ENCODE measurements around the gene SLC12A8. TPM values are rescaled to one million over a fixed set of nuclear protein-coding genes. Genes with fewer than 3 reads are reported as not detected.

The SLC12A8 gene
- total RNA-seq, 1 donor from 2014 or later, result 2.2 TPM

GRCh38 chr3:125145751-125146475 is 66.6 kb downstream of the SLC12A8 start:
- Histone ChIP-seq H3K4me3 (no peak overlapping the region), H2AFZ (replicated peaks) (no peak overlapping the region), H3F3A (ENCODE audit: low read depth) (peaks cover 31% of the 10 kb centered on the region), H3K27ac (no peak overlapping the region), H3K4me2 (no peak overlapping the region), H3K79me2 (ENCODE audit: low read depth) (no peaks in the 10 kb centered on the region), H3K27me3 (peaks cover 22% of the 10 kb centered on the region), H3K9me3 (ENCODE audit: low read depth) (no peaks in the 10 kb centered on the region), H3K9ac (no peak overlapping the region), H3K36me3 (no peaks in the 10 kb centered on the region), H4K20me1 (ENCODE audit: low read depth) (no peaks in the 10 kb centered on the region), H3K4me1 (peaks cover 45% of the 10 kb centered on the region)
- no peak overlapping the region for H3K27ac Mint-ChIP-seq
- peaks cover 53% of the 10 kb centered on the region for H3K4me1 Mint-ChIP-seq
- no peak for DNase-seq (ENCODE audit: low spot score)
- TF ChIP-seq EZH2phosphoT487 (IDR thresholded peaks at IDR 0.05), result no peak
- H3K27me3 Mint-ChIP-seq (ENCODE audit: insufficient read depth, low read depth), result peaks cover 38% of the 10 kb centered on the region
- H3K4me3 Mint-ChIP-seq, result no peak overlapping the region
- no peaks in the 10 kb centered on the region for H3K36me3 Mint-ChIP-seq
- no peaks in the 10 kb centered on the region for H3K9me3 Mint-ChIP-seq

DNA sequence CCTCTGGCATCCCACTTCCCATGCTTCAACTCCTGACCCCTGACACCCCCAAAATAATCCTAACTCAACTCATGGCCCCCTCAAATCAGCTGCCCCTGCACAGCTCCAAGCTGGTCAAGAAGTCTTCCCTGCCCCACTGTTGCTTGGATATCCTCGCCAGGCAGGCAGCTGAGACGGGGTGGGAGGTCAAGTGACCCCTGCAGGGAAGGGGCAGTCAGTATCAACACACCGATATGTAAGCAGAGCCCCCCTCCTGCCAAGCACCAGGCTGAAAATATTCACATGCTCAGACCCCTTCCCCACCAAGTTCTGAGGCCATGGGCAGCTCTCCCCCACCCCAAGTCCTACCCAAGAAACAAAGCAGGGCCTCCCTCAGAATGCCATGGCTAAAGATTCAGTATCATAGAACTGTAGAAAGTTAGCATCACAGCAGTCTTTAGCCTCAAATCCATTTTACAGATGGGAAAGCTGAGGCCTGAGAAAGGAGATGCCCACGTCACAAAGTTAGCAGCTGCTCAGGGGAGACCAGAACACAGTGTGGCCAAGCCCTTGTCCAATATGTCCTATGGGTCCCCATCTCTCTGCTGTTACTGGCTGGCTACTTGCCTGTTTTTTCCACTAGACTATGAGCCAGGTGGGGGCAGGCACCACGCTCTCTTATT is 67.8 kb downstream of the SLC12A8 start:
- peaks cover 40% of the 10 kb centered on the region for H3K4me1 ChIP-seq

GRCh38 chr3:125143982-125144652 is 68.4 kb downstream of the SLC12A8 start:
- H3K27me3 ChIP-seq, result peaks cover 28% of the 10 kb centered on the region
- no peak for DNase-seq (ENCODE audit: low spot score)
- H3K4me1 ChIP-seq, result peaks cover 39% of the 10 kb centered on the region
- H3K36me3 Mint-ChIP-seq, result no peaks in the 10 kb centered on the region
- peak overlapping the region; percentile 46 for H3K4me2 ChIP-seq
- H2AFZ ChIP-seq (replicated peaks), result no peak overlapping the region
- H3K4me3 ChIP-seq, result no peak overlapping the region
- TF ChIP-seq EZH2phosphoT487 (IDR thresholded peaks at IDR 0.05), result no peak
- TF ChIP-seq, protein P1, sequence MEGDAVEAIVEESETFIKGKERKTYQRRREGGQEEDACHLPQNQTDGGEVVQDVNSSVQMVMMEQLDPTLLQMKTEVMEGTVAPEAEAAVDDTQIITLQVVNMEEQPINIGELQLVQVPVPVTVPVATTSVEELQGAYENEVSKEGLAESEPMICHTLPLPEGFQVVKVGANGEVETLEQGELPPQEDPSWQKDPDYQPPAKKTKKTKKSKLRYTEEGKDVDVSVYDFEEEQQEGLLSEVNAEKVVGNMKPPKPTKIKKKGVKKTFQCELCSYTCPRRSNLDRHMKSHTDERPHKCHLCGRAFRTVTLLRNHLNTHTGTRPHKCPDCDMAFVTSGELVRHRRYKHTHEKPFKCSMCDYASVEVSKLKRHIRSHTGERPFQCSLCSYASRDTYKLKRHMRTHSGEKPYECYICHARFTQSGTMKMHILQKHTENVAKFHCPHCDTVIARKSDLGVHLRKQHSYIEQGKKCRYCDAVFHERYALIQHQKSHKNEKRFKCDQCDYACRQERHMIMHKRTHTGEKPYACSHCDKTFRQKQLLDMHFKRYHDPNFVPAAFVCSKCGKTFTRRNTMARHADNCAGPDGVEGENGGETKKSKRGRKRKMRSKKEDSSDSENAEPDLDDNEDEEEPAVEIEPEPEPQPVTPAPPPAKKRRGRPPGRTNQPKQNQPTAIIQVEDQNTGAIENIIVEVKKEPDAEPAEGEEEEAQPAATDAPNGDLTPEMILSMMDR (IDR thresholded peaks at IDR 0.05), result no peak
- H3K79me2 ChIP-seq (ENCODE audit: low read depth), result no peaks in the 10 kb centered on the region
- no peaks in the 10 kb centered on the region for H4K20me1 ChIP-seq (ENCODE audit: low read depth)
- peaks cover 53% of the 10 kb centered on the region for H3K4me1 Mint-ChIP-seq
- no peaks in the 10 kb centered on the region for H3K36me3 ChIP-seq
- peak overlapping the region; percentile 64 for H3K4me3 Mint-ChIP-seq
- H3K9ac ChIP-seq, result no peak overlapping the region
- peaks cover 35% of the 10 kb centered on the region for H3F3A ChIP-seq (ENCODE audit: low read depth)
- peaks cover 41% of the 10 kb centered on the region for H3K27me3 Mint-ChIP-seq (ENCODE audit: insufficient read depth, low read depth)
- H3K9me3 ChIP-seq (ENCODE audit: low read depth), result no peaks in the 10 kb centered on the region
- no peaks in the 10 kb centered on the region for H3K9me3 Mint-ChIP-seq
- no peak overlapping the region for H3K27ac ChIP-seq
- H3K27ac Mint-ChIP-seq, result peak overlapping the region; percentile 57

More for the DNA sequence above, 67.8 kb downstream of the SLC12A8 start:
- Histone ChIP-seq H2AFZ (replicated peaks) (no peak overlapping the region), H3K36me3 (no peaks in the 10 kb centered on the region), H3K27me3 (peaks cover 28% of the 10 kb centered on the region), H3K79me2 (ENCODE audit: low read depth) (no peaks in the 10 kb centered on the region), H3K27ac (no peak overlapping the region), H3K4me2 (peak overlapping the region; percentile 46), H3K9me3 (ENCODE audit: low read depth) (no peaks in the 10 kb centered on the region), H3K4me3 (no peak overlapping the region), H3K9ac (no peak overlapping the region), H3F3A (ENCODE audit: low read depth) (peaks cover 35% of the 10 kb centered on the region), H4K20me1 (ENCODE audit: low read depth) (no peaks in the 10 kb centered on the region)
- Mint-ChIP-seq H3K4me1 (peaks cover 56% of the 10 kb centered on the region), H3K27me3 (ENCODE audit: insufficient read depth, low read depth) (peaks cover 41% of the 10 kb centered on the region), H3K4me3 (peak overlapping the region; percentile 48), H3K27ac (peak overlapping the region; percentile 44), H3K36me3 (no peaks in the 10 kb centered on the region), H3K9me3 (no peaks in the 10 kb centered on the region)
- TF ChIP-seq EZH2phosphoT487 (IDR thresholded peaks at IDR 0.05) (no peak), EZH2 (IDR thresholded peaks at IDR 0.05) (no peak)
- TF ChIP-seq, protein P1 (IDR thresholded peaks at IDR 0.05), result no peak
- peak; percentile 36 for DNase-seq (ENCODE audit: low spot score)
